ENCODE data around the gene HAUS3.

The HAUS3 gene

DNA sequence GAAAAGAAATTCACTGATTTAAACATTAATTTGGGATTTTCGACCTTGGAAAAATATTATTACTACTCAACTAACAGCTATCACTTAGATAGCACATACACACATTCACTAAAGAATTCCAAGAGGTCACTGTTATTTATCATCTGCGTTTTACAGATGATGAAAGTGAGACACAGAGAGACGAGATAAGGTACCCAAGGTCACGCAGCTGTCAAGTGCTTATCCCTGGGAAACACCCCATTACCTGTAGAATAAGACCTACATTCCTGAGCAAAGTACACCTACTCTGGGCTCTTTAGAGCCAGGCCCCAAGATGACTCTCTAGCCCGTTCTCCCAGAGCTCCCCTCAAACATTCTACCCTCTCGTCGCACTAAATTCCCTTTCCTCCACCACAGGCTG lies 48.6 kb downstream of the HAUS3 start:
- H3K36me3 ChIP-seq (ENCODE audit: insufficient read depth, low read length): peaks cover 2% of the 10 kb centered on the region; the same call in 1 of the 2 replicates
- H3K79me2 ChIP-seq (ENCODE audit: control insufficient read depth, insufficient read depth, low read length, unreplicated experiment): no peaks in the 10 kb centered on the region

DNA sequence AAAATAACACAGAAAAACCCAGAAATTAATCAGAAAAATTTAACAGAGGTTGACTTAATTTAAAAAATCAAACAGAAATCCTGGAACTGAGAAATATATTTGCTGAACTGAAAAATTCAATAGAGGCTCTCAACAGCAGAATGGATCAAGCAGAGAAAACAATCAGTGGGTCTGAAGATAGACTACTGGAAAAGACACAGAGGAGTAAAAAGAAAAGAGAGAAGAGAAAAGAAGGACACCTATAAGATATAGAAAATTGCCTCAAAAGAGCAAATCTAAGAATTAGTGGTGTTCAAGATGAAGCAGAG lies 55.1 kb downstream of the HAUS3 start:
- Histone ChIP-seq H3K27me3 (ENCODE audit: insufficient read depth, low read length) (no peaks in the 10 kb centered on the region), H3K4me3 (ENCODE audit: low read depth, low read length) (no peak overlapping the region), H3K36me3 (ENCODE audit: insufficient read depth, low read length) (no peaks in the 10 kb centered on the region), H3K27ac (ENCODE audit: low read depth, low read length) (no peak overlapping the region), H3K4me1 (ENCODE audit: control insufficient read depth, insufficient read depth, low read length, unreplicated experiment) (no peaks in the 10 kb centered on the region), H3K79me2 (ENCODE audit: control insufficient read depth, insufficient read depth, low read length, unreplicated experiment) (no peaks in the 10 kb centered on the region), H2AFZ (ENCODE audit: low read length, unreplicated experiment) (no peak overlapping the region)

More for the DNA sequence above, 48.6 kb downstream of the HAUS3 start:
- H3K4me3 ChIP-seq (ENCODE audit: low read depth, low read length): no peak overlapping the region
- H3K27me3 ChIP-seq (ENCODE audit: insufficient read depth, low read length): no peaks in the 10 kb centered on the region
- H2AFZ ChIP-seq (ENCODE audit: low read length, unreplicated experiment): no peak overlapping the region
- H3K27ac ChIP-seq (ENCODE audit: low read depth, low read length): no peak overlapping the region
- no peaks in the 10 kb centered on the region for H3K4me1 ChIP-seq (ENCODE audit: control insufficient read depth, insufficient read depth, low read length, unreplicated experiment)

DNA sequence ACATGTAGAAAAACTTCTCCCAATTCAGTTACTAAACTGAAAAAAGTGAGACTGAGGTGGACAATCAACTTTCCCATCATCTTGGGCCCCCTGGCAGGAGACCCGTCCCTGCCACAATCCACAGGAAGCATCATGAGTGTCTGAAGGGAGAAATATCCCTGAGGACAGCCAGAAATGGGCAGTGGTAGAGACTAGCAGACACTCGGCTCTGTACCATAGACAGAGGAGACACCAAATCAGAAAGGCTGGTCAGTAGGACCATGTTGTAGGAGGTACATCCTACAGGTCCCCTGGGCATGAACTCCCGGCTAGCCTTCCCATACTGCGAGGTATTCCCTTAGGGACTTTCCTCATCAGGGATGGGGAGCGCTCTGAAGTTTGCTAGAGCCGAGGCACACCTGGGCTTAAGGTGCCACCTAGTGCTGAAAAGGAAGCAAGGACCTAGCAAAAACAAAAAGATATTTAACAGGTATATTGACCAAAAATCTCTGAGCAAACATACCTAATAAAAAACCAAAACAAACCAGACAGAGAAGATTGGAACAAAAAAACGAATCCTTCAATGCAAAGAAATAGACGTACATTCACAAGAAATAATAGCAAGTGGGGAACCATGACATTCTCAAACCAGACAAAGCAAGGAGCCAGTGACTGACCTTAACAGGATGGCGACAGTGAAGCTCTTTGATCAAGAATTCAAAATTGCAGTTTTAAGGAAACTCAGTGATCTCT lies 55.6 kb downstream of the HAUS3 start:
- H3K36me3 ChIP-seq (ENCODE audit: insufficient read depth, low read length): no peaks in the 10 kb centered on the region
- H3K27me3 ChIP-seq (ENCODE audit: insufficient read depth, low read length): no peaks in the 10 kb centered on the region
- no peaks in the 10 kb centered on the region for H3K79me2 ChIP-seq (ENCODE audit: control insufficient read depth, insufficient read depth, low read length, unreplicated experiment)
- no peak overlapping the region for H2AFZ ChIP-seq (ENCODE audit: low read length, unreplicated experiment)
- no peak overlapping the region for H3K27ac ChIP-seq (ENCODE audit: low read depth, low read length)
- H3K4me1 ChIP-seq (ENCODE audit: control insufficient read depth, insufficient read depth, low read length, unreplicated experiment): no peaks in the 10 kb centered on the region
- H3K4me3 ChIP-seq (ENCODE audit: low read depth, low read length): no peak overlapping the region

DNA sequence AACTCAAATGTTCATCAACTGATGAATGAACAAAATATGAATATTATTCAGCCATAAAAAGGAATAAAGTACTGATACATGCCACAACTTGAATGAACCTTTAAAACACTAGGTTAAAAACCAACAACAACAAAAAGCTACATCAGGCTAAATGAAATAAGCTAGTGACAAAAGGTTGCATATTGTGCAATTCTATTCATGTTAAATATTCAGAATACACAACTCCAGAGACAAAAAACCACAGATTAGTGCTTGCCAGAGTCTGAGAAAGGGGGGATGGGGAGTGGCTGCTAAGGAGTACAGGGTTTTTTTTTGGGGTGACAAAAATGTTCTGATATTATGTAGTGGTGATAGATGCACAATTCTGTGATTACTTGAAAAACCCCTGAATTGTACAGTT lies 58.5 kb downstream of the HAUS3 start:
- Histone ChIP-seq H3K27ac (ENCODE audit: low read depth, low read length) (no peak overlapping the region), H3K79me2 (ENCODE audit: control insufficient read depth, insufficient read depth, low read length, unreplicated experiment) (no peaks in the 10 kb centered on the region), H3K36me3 (ENCODE audit: insufficient read depth, low read length) (no peaks in the 10 kb centered on the region), H3K4me1 (ENCODE audit: control insufficient read depth, insufficient read depth, low read length, unreplicated experiment) (no peaks in the 10 kb centered on the region), H3K27me3 (ENCODE audit: insufficient read depth, low read length) (no peaks in the 10 kb centered on the region), H3K4me3 (ENCODE audit: low read depth, low read length) (no peak overlapping the region), H2AFZ (ENCODE audit: low read length, unreplicated experiment) (no peak overlapping the region)

DNA sequence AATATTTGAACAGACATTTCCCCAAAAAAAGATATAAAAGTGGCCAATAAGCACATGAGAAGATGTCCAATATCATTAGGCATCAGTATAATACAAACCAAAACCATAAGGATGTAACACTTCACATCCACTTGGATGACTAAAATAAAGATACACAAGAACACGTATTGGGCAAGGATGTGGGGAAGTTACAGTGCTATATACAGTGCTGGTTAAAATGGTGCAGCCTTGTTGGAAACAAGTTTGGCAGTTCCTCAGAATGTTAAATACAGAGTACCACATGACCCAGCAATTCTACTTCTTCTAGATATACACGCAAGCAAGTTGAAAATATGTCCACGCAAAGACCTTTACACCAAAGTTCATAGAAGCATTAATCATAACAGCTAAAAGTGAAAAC lies 58.9 kb downstream of the HAUS3 start:
- H3K4me1 ChIP-seq (ENCODE audit: control insufficient read depth, insufficient read depth, low read length, unreplicated experiment): no peaks in the 10 kb centered on the region
- no peaks in the 10 kb centered on the region for H3K27me3 ChIP-seq (ENCODE audit: insufficient read depth, low read length)
- H3K79me2 ChIP-seq (ENCODE audit: control insufficient read depth, insufficient read depth, low read length, unreplicated experiment): no peaks in the 10 kb centered on the region
- no peak overlapping the region for H3K27ac ChIP-seq (ENCODE audit: low read depth, low read length)
- H3K4me3 ChIP-seq (ENCODE audit: low read depth, low read length): no peak overlapping the region
- no peak overlapping the region for H2AFZ ChIP-seq (ENCODE audit: low read length, unreplicated experiment)
- no peaks in the 10 kb centered on the region for H3K36me3 ChIP-seq (ENCODE audit: insufficient read depth, low read length)

DNA sequence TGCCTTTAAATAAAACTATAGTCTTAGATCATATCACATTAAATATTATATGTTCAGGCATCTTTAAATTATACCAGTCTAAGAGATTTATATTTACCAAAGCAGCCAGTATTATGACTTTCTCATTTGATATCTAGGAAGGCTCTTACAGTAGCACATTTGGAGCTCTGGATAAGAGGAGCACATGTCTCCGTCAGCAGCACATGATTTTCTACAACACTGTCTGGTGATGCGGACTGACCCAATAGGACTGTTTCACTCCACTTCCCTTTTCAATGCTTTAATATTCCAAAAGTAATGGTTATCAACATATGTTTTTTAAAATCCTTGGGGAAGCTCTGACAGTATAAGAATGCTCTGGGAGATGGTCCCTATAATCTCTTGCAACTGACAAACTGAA lies 61.5 kb downstream of the HAUS3 start:
- Histone ChIP-seq H3K36me3 (ENCODE audit: insufficient read depth, low read length) (no peaks in the 10 kb centered on the region), H3K27ac (ENCODE audit: low read depth, low read length) (no peak overlapping the region), H3K4me1 (ENCODE audit: control insufficient read depth, insufficient read depth, low read length, unreplicated experiment) (no peaks in the 10 kb centered on the region), H3K4me3 (ENCODE audit: low read depth, low read length) (no peak overlapping the region), H2AFZ (ENCODE audit: low read length, unreplicated experiment) (no peak overlapping the region), H3K79me2 (ENCODE audit: control insufficient read depth, insufficient read depth, low read length, unreplicated experiment) (no peaks in the 10 kb centered on the region), H3K27me3 (ENCODE audit: insufficient read depth, low read length) (no peaks in the 10 kb centered on the region)

DNA sequence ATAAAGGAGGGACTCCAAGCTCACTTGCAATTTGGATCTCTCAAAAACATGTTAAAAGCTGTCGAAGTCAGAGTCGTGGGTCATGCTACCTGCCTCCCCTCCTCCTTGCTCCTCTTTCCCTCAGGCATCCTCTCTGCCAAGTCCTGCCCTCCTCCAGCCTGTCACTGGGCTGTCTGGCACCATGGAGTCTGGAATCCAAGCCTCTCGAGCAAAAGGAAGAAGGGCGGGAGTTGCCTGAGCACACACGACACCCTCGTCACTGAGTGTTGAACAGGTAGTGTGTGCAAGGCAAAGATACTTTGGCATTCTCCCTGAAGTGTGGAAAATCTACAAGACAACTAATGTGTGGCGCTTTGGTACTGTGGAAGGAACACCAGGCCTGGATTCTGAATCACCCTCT lies 62.2 kb downstream of the HAUS3 start:
- H3K4me1 ChIP-seq (ENCODE audit: control insufficient read depth, insufficient read depth, low read length, unreplicated experiment): no peaks in the 10 kb centered on the region
- H3K4me3 ChIP-seq (ENCODE audit: low read depth, low read length): no peak overlapping the region
- no peak overlapping the region for H2AFZ ChIP-seq (ENCODE audit: low read length, unreplicated experiment)
- H3K36me3 ChIP-seq (ENCODE audit: insufficient read depth, low read length): no peaks in the 10 kb centered on the region
- no peaks in the 10 kb centered on the region for H3K27me3 ChIP-seq (ENCODE audit: insufficient read depth, low read length)
- no peak overlapping the region for H3K27ac ChIP-seq (ENCODE audit: low read depth, low read length)
- H3K79me2 ChIP-seq (ENCODE audit: control insufficient read depth, insufficient read depth, low read length, unreplicated experiment): no peaks in the 10 kb centered on the region

DNA sequence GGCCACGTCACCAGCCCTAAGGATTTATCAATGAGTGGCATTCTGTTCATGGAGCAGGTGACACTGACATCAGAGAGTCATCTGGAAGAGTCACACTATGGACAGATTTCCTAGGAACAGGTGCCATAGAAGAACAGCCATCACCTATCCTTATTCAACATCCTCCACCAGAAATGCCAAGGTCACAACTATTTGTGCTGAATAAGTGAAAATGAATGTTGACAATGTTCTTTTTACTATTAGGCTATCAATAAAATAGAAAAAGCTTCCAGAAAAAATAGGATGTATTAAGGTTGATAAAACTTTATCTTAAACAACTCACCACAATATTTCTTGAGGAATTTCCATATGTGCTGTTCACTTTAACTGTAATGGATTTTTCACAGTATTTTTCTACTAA lies 62.9 kb downstream of the HAUS3 start:
- Histone ChIP-seq H3K27me3 (ENCODE audit: insufficient read depth, low read length) (no peaks in the 10 kb centered on the region), H3K36me3 (ENCODE audit: insufficient read depth, low read length) (no peaks in the 10 kb centered on the region), H3K79me2 (ENCODE audit: control insufficient read depth, insufficient read depth, low read length, unreplicated experiment) (no peaks in the 10 kb centered on the region), H3K27ac (ENCODE audit: low read depth, low read length) (no peak overlapping the region), H3K4me1 (ENCODE audit: control insufficient read depth, insufficient read depth, low read length, unreplicated experiment) (no peaks in the 10 kb centered on the region), H2AFZ (ENCODE audit: low read length, unreplicated experiment) (no peak overlapping the region), H3K4me3 (ENCODE audit: low read depth, low read length) (no peak overlapping the region)

Measured in ACC112 (cell line).